DOHH2 (cell line): Measurements from ENCODE around the gene ENTPD5.
"Not testable (repeated sequence)": the region's sequence is repeated elsewhere in the genome, so short reads cannot be mapped to it uniquely, and the experiment has no call there.

Experiments
- CTCF ChIP-seq: fragments of 200-600 bp; sonication (generic); IDR thresholded peaks from one replicate; pipeline ENCODE4 v1.5.1; 2014; ENCODE audit warnings: antibody characterized with exemption, mild to moderate bottlenecking, low read depth, low read length; ENCODE audit not compliant: poor library complexity, severe bottlenecking
- EZH2phosphoT487 ChIP-seq: fragments of 200-600 bp; sonication (generic); IDR thresholded peaks from 2 replicates; pipeline ENCODE4 v1.6.1; 2017; ENCODE audit warnings: borderline replicate concordance, mild to moderate bottlenecking, antibody characterized with exemption, low read length, moderate library complexity, mixed read lengths

GRCh38 chr14:74005664-74006063, 13.4 kb downstream of the ENTPD5 start:
- not testable (repeated sequence) for TF ChIP-seq CTCF, EZH2phosphoT487
